GM23248 (cell line): Measurements from ENCODE around the gene C9orf50. TPM values are rescaled to one million over a fixed set of nuclear protein-coding genes. Genes with fewer than 3 reads are reported as not detected.

Source experiments
- DNase-seq: peaks from one replicate; pipeline ENCODE4 v3.0.0-alpha.2; 2015
- H2AFZ ChIP-seq: fragments of 200-600 bp; sonication (generic); 2 replicates; pipeline ENCODE4 v1.6.1; 2016; ENCODE audit warnings: antibody characterized with exemption
- H3F3A ChIP-seq: fragments of 200-600 bp; sonication (generic); 2 replicates; pipeline ENCODE4 v1.6.1; 2016; ENCODE audit warnings: mild to moderate bottlenecking, antibody characterized with exemption, mixed run types; ENCODE audit not compliant: insufficient read depth
- H3K27ac ChIP-seq: fragments of 200-600 bp; sonication (generic); 2 replicates; pipeline ENCODE4 v1.5.1; 2016; ENCODE audit warnings: mild to moderate bottlenecking
- H3K27me3 ChIP-seq: fragments of 200-600 bp; sonication (generic); replicated peaks from 2 replicates; pipeline ENCODE4 v1.6.1; 2016; ENCODE audit warnings: mild to moderate bottlenecking; ENCODE audit not compliant: insufficient read depth
- H3K36me3 ChIP-seq: fragments of 200-600 bp; sonication (generic); 2 replicates; pipeline ENCODE4 v1.6.1; 2016; ENCODE audit warnings: low read depth, mild to moderate bottlenecking
- H3K4me1 ChIP-seq: fragments of 200-600 bp; sonication (generic); 2 replicates; pipeline ENCODE4 v1.6.1; 2016; ENCODE audit warnings: mild to moderate bottlenecking; ENCODE audit not compliant: insufficient read depth
- H3K4me2 ChIP-seq: fragments of 200-600 bp; sonication (generic); one replicate; pipeline ENCODE4 v1.6.1; 2016; ENCODE audit warnings: mild to moderate bottlenecking; ENCODE audit not compliant: unreplicated experiment
- H3K4me3 ChIP-seq: fragments of 200-600 bp; sonication (generic); 2 replicates; pipeline ENCODE4 v1.5.1; 2016; ENCODE audit warnings: mild to moderate bottlenecking
- H3K79me2 ChIP-seq: fragments of 200-600 bp; sonication (generic); 2 replicates; pipeline ENCODE4 v1.6.1; 2016; ENCODE audit warnings: mild to moderate bottlenecking; ENCODE audit not compliant: insufficient read depth
- H3K9ac ChIP-seq: fragments of 200-600 bp; sonication (generic); 2 replicates; pipeline ENCODE4 v1.6.1; 2016; ENCODE audit warnings: mild to moderate bottlenecking
- H3K9me2 ChIP-seq: fragments of 200-600 bp; sonication (generic); 2 replicates; pipeline ENCODE4 v1.6.1; 2016; ENCODE audit warnings: mixed run types, mild to moderate bottlenecking, moderate library complexity; ENCODE audit not compliant: insufficient read depth
- H3K9me3 ChIP-seq: fragments of 200-600 bp; sonication (generic); one replicate; pipeline ENCODE4 v1.6.1; 2017; ENCODE audit warnings: low read depth
- H4K20me1 ChIP-seq: fragments of 200-600 bp; sonication (generic); 2 replicates; pipeline ENCODE4 v1.6.0; 2016; ENCODE audit not compliant: insufficient read depth
- EZH2 ChIP-seq: fragments of 200-600 bp; sonication (generic); IDR thresholded peaks from 2 replicates; pipeline ENCODE4 v1.6.1; 2018; ENCODE audit warnings: antibody characterized with exemption, mild to moderate bottlenecking; ENCODE audit not compliant: insufficient read depth, poor library complexity, severe bottlenecking
- EZH2phosphoT487 ChIP-seq: fragments of 200-600 bp; sonication (generic); IDR thresholded peaks from 2 replicates; pipeline ENCODE4 v1.6.1; 2018; ENCODE audit warnings: antibody characterized with exemption, moderate library complexity, mild to moderate bottlenecking, low read depth; ENCODE audit not compliant: insufficient read depth
- WGBS, 2 experiments: methylation state at CpG; one replicate each; pipeline ENCODE4 v1.1.6; 2015 to 2017; ENCODE audit warnings: low lambda C conversion rate in 2 of 2, low coverage in 1 of 2; ENCODE audit errors: missing lambda C conversion rate in 2 of 2; 5-methylcytosine and 5-hydroxymethylcytosine counted together
- in situ Hi-C: fragments of 300-500 bp; cut with MboI; formaldehyde crosslinking; loops from 2 replicates; pipeline ENCODE4 v1.15.0; 2020
- polyA plus RNA-seq: library from polyadenylated mRNA; unstranded; fragments of >200 nt; fragmentation: Nextera tagmentation; extraction: Ambion mirVana; gene quantifications from 2 replicates; pipeline ENCODE4 v1.2.1, GENCODE V29; 2016
- total RNA-seq: library from RNA; depleted of rRNA; stranded (reverse); fragments of >200 nt; shearing (Covaris generic); gene quantifications from 2 replicates; pipeline ENCODE4 v1.2.3, GENCODE V29; 2014

C9orf50 gene
- total and polyA plus RNA-seq, 2 experiments from 2014 or later, result 0.23 to 0.32 TPM

DNA sequence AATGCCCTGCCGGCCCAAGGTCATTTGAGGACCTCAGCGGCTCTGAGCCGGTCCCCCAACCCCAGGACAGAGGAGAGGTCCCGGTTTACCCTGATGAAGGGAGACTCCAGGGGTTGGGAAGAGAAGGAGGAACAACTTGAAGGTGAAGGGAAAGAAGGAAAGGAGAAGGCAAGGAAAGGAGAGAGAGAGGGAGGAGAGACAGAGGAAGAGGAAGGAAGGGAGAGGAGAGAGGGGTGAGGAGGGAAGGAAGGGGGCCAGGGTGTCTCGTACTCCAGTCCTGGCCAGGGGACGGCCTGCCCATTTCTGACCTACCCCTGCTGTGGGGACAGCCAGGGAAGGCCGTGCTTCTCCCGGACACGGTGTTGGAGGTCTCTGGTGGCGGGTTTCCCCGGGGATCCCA, 46.5 kb upstream of the C9orf50 start:
- TF ChIP-seq EZH2 (no peak), EZH2phosphoT487 (no peak)
- Histone ChIP-seq H3K9me3 (no peaks in the 10 kb centered on the region), H2AFZ (no peak overlapping the region), H3K4me1 (peaks cover 36% of the 10 kb centered on the region), H3K4me2 (peak overlapping the region; percentile 91), H3K79me2 (peaks cover 63% of the 10 kb centered on the region), H3K9ac (peak overlapping the region; percentile 94), H3K36me3 (no peaks in the 10 kb centered on the region), H3K27ac (peak overlapping the region; percentile 99), H3K27me3 (no peaks in the 10 kb centered on the region), H3K4me3 (peak overlapping the region; percentile 82), H4K20me1 (no peaks in the 10 kb centered on the region), H3F3A (peaks cover 33% of the 10 kb centered on the region), H3K9me2 (no peaks in the 10 kb centered on the region)
- WGBS, 2 experiments, result 0 to 1% methylated on average over 9 to 11 of the region's 11 CpGs
- in situ Hi-C loops, result no loop called here
- DNase-seq, result no peak

GRCh38 chr9:129666575-129666974, 45.7 kb upstream of the C9orf50 start:
- peak overlapping the region; percentile 99 for H3K27ac ChIP-seq
- peaks cover 33% of the 10 kb centered on the region for H3F3A ChIP-seq
- H3K9ac ChIP-seq, result peak overlapping the region; percentile 94
- H2AFZ ChIP-seq, result no peak overlapping the region
- in situ Hi-C loops, result no loop called here
- 2% methylated on average over 7 to 13 of the region's 13 CpGs for WGBS, 2 experiments
- H3K4me2 ChIP-seq, result peak overlapping the region; percentile 91
- no peaks in the 10 kb centered on the region for H3K27me3 ChIP-seq
- peak overlapping the region; percentile 82 for H3K4me3 ChIP-seq
- H4K20me1 ChIP-seq, result no peaks in the 10 kb centered on the region
- H3K4me1 ChIP-seq, result peaks cover 36% of the 10 kb centered on the region
- no peaks in the 10 kb centered on the region for H3K9me2 ChIP-seq
- peaks cover 55% of the 10 kb centered on the region for H3K79me2 ChIP-seq
- TF ChIP-seq EZH2phosphoT487 (no peak), EZH2 (no peak)
- H3K9me3 ChIP-seq, result no peaks in the 10 kb centered on the region
- peak; percentile 48 for DNase-seq
- no peaks in the 10 kb centered on the region for H3K36me3 ChIP-seq

GRCh38 chr9:129665814-129666520, 45.1 kb upstream of the C9orf50 start:
- H3K9me3 ChIP-seq, result no peaks in the 10 kb centered on the region
- H3K9me2 ChIP-seq, result no peaks in the 10 kb centered on the region
- 0 to 1% methylated on average over 30 to 67 of the region's 88 CpGs for WGBS, 2 experiments
- H3K27ac ChIP-seq, result peak overlapping the region; percentile 99
- H4K20me1 ChIP-seq, result no peaks in the 10 kb centered on the region
- DNase-seq, result peak; percentile 64
- no peak overlapping the region for H2AFZ ChIP-seq
- peaks cover 30% of the 10 kb centered on the region for H3K4me1 ChIP-seq
- H3K4me2 ChIP-seq, result peak overlapping the region; percentile 91
- H3F3A ChIP-seq, result peaks cover 29% of the 10 kb centered on the region
- no peaks in the 10 kb centered on the region for H3K36me3 ChIP-seq
- TF ChIP-seq EZH2, result no peak
- TF ChIP-seq EZH2phosphoT487, result no peak
- in situ Hi-C loops, result no loop called here
- peaks cover 49% of the 10 kb centered on the region for H3K79me2 ChIP-seq
- peak overlapping the region; percentile 94 for H3K9ac ChIP-seq
- peak overlapping the region; percentile 82 for H3K4me3 ChIP-seq
- no peaks in the 10 kb centered on the region for H3K27me3 ChIP-seq

GRCh38 chr9:129665389-129665775, 44.5 kb upstream of the C9orf50 start, which contains the start of gene PRRX2:
Gene PRRX2, plus strand, starts transcription at chr9:129665647. Its CDS starts 221 bp downstream, at chr9:129665868.
- H3K4me3 ChIP-seq, result peak within 1 kb of the TSS; percentile 82
- H3K9me2 ChIP-seq, result no peaks in the 10 kb centered on the region
- peak within 1 kb of the TSS; percentile 72 for H2AFZ ChIP-seq
- DNase-seq, result peak; percentile 94
- H3K27me3 ChIP-seq, result no peaks in the 10 kb centered on the region
- H3K36me3 ChIP-seq, result no peaks in the 10 kb centered on the region
- H3K4me2 ChIP-seq, result peak within 1 kb of the TSS; percentile 91
- WGBS, 2 experiments, result 1% methylated on average over 26 of the region's 37 CpGs; no CpG with 5 or more reads in 1 of the 2 experiments
- peak within 1 kb of the TSS; percentile 94 for H3K9ac ChIP-seq
- in situ Hi-C loops, result no loop called here
- TF ChIP-seq EZH2 (no peak), EZH2phosphoT487 (no peak)
- H4K20me1 ChIP-seq, result no peaks in the 10 kb centered on the region
- peaks cover 43% of the 10 kb centered on the region for H3K79me2 ChIP-seq
- H3K9me3 ChIP-seq, result no peaks in the 10 kb centered on the region
- H3K27ac ChIP-seq, result peak within 1 kb of the TSS; percentile 99
- peaks cover 24% of the 10 kb centered on the region for H3K4me1 ChIP-seq
- H3F3A ChIP-seq, result peaks cover 23% of the 10 kb centered on the region
